SK-N-SH treated with all-trans-retinoic acid at 6 μM for 48 hours (cell line): ENCODE data around the gene ADGRE2.
"Not testable (repeated sequence)": the region's sequence is repeated elsewhere in the genome, so short reads cannot be mapped to it uniquely, and the experiment has no call there.

ENCODE experiments used
- ATAC-seq: fragments of 200-7000 bp; cut with Tn5 transposase; 3 replicates; pipeline ENCODE4 v1.9.1; 2020; ENCODE audit warnings: mild to moderate bottlenecking, moderate library complexity
- ARNTL ChIP-seq: fragments of 450-650 bp; formaldehyde crosslinking; IDR thresholded peaks from 2 replicates; pipeline ENCODE4 v1.5.0; 2020; ENCODE audit warnings: low read depth, mild to moderate bottlenecking, moderate library complexity, borderline replicate concordance
- BACH2 ChIP-seq: fragments of 250-450 bp; sonication (Bioruptor Pico); IDR thresholded peaks from 2 replicates; pipeline ENCODE4 v1.9.0; 2021; ENCODE audit warnings: mild to moderate bottlenecking, borderline replicate concordance
- CSDC2 ChIP-seq: fragments of 250-450 bp; sonication (Bioruptor Pico); IDR thresholded peaks from 2 replicates; pipeline ENCODE4 v1.5.0; 2020; ENCODE audit warnings: mild to moderate bottlenecking, moderate library complexity
- CSRNP3 ChIP-seq: fragments of 250-450 bp; sonication (Bioruptor Pico); IDR thresholded peaks from 2 replicates; pipeline ENCODE4 v1.5.1; 2021; ENCODE audit warnings: mild to moderate bottlenecking, moderate library complexity
- ESRRG ChIP-seq: fragments of 250-450 bp; sonication (Bioruptor Pico); IDR thresholded peaks from 2 replicates; pipeline ENCODE4 v1.6.1; 2021; ENCODE audit warnings: mild to moderate bottlenecking
- GLIS3 ChIP-seq: fragments of 250-450 bp; sonication (Bioruptor Pico); IDR thresholded peaks from 2 replicates; pipeline ENCODE4 v1.5.0; 2020; ENCODE audit warnings: mild to moderate bottlenecking, moderate library complexity
- OSR1 ChIP-seq: fragments of 250-450 bp; sonication (Bioruptor Pico); IDR thresholded peaks from 2 replicates; pipeline ENCODE4 v1.8.0; 2022; ENCODE audit warnings: moderate library complexity, mild to moderate bottlenecking, inconsistent platforms
- PATZ1 ChIP-seq: fragments of 250-450 bp; sonication (Bioruptor Pico); IDR thresholded peaks from 2 replicates; pipeline ENCODE4 v1.8.0; 2020; ENCODE audit warnings: mild to moderate bottlenecking, moderate library complexity, borderline replicate concordance
- PPARA ChIP-seq: fragments of 250-450 bp; sonication (Bioruptor Pico); IDR thresholded peaks from 2 replicates; pipeline ENCODE4 v1.5.0; 2020; ENCODE audit warnings: mild to moderate bottlenecking, borderline replicate concordance
- RARB ChIP-seq: fragments of 250-450 bp; sonication (Bioruptor Pico); IDR thresholded peaks from 2 replicates; pipeline ENCODE4 v1.8.0; 2021; ENCODE audit warnings: mild to moderate bottlenecking, moderate library complexity
- SNAI2 ChIP-seq: fragments of 250-450 bp; sonication (Bioruptor Pico); IDR thresholded peaks from 2 replicates; pipeline ENCODE4 v1.5.0; 2020; ENCODE audit warnings: mild to moderate bottlenecking, moderate library complexity
- TCF4 ChIP-seq: fragments of 250-450 bp; sonication (Bioruptor Pico); IDR thresholded peaks from 2 replicates; pipeline ENCODE4 v1.8.0; 2021; ENCODE audit warnings: mild to moderate bottlenecking, moderate library complexity, borderline replicate concordance
- TOX ChIP-seq: fragments of 250-450 bp; sonication (Bioruptor Pico); IDR thresholded peaks from 2 replicates; pipeline ENCODE4 v1.8.0; 2021; ENCODE audit warnings: mild to moderate bottlenecking, moderate library complexity, borderline replicate concordance
- ZC3H10 ChIP-seq: fragments of 250-450 bp; sonication (Bioruptor Pico); IDR thresholded peaks from 2 replicates; pipeline ENCODE4 v1.5.1; 2021; ENCODE audit warnings: mild to moderate bottlenecking, moderate library complexity
- ZFP3 ChIP-seq: fragments of 250-450 bp; sonication (Bioruptor Pico); IDR thresholded peaks from 2 replicates; pipeline ENCODE4 v1.5.0; 2020; ENCODE audit warnings: mild to moderate bottlenecking, moderate library complexity
- ZNF70 ChIP-seq: fragments of 450-650 bp; formaldehyde crosslinking; IDR thresholded peaks from 2 replicates; pipeline ENCODE4 v1.5.0; 2020; ENCODE audit warnings: mild to moderate bottlenecking, moderate library complexity
- ZNF8 ChIP-seq: fragments of 450-650 bp; formaldehyde crosslinking; IDR thresholded peaks from 2 replicates; pipeline ENCODE4 v1.5.0; 2020; ENCODE audit warnings: mild to moderate bottlenecking, moderate library complexity
- TF ChIP-seq, protein P1 (sequence below): fragments of 250-450 bp; sonication (Bioruptor Pico); IDR thresholded peaks from 2 replicates; pipeline ENCODE4 v1.8.0; 2021; ENCODE audit warnings: low read depth, mild to moderate bottlenecking, moderate library complexity, borderline replicate concordance

Gene ADGRE2

GRCh38 chr19:14783410-14783998, 5.1 kb upstream of the ADGRE2 start:
- ATAC-seq = not testable (repeated sequence)

DNA sequence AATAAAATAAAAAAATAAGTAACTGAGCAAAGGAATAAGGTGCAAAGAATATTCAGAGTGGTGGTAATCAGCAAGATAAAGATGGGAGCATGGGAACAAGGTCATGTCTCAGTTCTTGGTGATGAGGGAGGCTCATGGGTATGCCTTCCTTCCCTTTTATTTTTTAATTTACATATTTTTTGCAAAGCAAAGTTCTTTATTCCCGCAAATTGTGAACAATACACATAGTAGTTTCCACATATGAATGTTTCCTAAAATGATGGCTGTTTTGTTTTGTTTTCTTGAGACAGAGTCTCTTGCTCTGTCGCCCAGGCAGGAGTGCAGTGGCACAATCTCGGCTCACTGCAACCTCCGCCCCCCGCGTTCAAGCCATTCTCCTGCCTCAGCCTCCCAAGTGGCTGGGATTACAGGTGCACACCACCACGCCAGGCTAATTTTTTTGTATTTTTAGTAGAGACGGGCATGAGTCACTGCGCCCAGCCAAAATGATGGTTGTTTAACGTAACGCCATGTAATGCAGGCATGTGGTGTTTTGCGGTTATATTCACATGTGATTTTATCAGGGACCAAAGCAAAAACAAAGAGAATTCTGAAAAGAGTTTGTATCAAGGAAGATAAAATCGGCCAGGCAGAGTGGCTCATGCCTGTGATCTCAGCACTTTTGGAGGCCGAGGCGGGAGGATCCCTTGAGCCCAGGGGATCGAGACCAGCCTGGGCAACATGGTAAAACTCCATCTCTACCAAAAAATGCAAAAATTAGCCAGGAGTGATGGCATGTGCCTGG, 4.5 kb upstream of the ADGRE2 start:
- ATAC-seq = no peak
- no peak for TF ChIP-seq ZNF70 (CRISPR knock-in tag)
- TF ChIP-seq BACH2 (CRISPR knock-in tag) = no peak
- TF ChIP-seq TCF4 = no peak
- no peak for TF ChIP-seq ZNF8
- TF ChIP-seq PPARA (CRISPR knock-in tag) = no peak

DNA sequence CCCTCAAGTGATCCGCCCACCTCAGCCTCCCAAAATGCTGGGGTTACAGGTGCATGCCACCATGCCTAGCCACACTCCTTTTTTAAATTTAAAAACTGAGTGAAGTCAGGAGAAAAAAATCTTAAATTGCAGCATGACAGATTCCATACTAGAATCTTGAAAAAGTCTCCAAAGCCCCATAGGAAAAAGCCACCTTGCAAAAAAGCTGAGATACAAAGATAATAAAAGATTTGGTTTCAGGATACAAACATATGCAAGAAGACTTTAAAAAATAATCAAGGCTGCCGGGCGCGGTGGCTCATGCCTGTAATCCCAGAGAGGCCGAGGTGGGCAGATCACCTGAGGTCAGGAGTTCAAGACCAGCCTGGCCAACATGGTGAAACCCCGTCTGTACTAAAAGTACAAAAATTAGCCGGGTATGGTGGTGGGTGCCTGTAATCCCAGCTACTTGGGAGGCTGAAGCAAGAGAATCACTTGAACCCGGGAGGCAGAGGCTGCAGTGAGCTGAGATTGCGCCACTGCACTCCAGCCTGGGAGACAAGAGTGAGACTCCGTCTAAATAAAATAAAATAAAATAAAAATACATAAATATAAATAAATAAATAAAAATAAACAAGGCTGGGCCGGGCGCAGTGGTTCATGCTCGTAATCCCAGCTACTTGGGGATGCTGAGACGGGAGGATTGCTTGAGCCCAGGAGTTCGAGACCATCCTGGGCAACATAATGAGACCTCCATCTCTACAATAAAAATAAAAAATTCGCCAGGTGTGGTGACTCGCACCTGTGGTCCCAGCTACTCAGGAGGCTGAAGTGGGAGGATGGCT, 3.6 kb upstream of the ADGRE2 start:
- not testable (repeated sequence) for ATAC-seq

GRCh38 chr19:14780622-14781225, 2.4 kb upstream of the ADGRE2 start:
- not testable (repeated sequence) for ATAC-seq

DNA sequence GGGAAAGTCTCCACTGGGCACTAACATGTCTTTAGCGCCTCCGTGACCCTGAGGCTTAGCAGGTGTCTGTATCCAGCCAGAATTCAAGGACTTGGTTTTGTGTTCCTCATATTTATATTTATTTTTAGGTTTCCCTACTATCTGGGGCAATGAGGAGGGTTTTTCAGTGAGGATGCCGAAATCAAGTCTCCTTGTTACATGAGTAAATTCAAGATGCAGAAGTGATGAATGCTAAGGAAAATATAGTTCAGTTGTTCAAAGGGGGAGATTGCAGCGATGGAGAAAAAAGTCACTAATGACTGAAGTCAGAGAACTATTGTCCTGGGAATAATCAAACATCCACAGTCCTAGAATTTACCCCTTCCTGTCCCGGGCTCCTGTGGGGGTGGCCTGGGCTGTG, 791 bp upstream of the ADGRE2 start:
- no peak for TF ChIP-seq CSDC2 (CRISPR knock-in tag)
- TF ChIP-seq CSRNP3 (CRISPR knock-in tag) = no peak
- TF ChIP-seq, protein P1, sequence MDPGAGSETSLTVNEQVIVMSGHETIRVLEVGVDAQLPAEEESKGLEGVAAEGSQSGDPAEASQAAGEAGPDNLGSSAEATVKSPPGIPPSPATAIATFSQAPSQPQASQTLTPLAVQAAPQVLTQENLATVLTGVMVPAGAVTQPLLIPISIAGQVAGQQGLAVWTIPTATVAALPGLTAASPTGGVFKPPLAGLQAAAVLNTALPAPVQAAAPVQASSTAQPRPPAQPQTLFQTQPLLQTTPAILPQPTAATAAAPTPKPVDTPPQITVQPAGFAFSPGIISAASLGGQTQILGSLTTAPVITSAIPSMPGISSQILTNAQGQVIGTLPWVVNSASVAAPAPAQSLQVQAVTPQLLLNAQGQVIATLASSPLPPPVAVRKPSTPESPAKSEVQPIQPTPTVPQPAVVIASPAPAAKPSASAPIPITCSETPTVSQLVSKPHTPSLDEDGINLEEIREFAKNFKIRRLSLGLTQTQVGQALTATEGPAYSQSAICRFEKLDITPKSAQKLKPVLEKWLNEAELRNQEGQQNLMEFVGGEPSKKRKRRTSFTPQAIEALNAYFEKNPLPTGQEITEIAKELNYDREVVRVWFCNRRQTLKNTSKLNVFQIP (CRISPR knock-in tag) = no peak
- TF ChIP-seq TOX (CRISPR knock-in tag) = no peak
- no peak for TF ChIP-seq ESRRG (CRISPR knock-in tag)
- TF ChIP-seq GLIS3 = no peak
- TF ChIP-seq PATZ1 = no peak
- TF ChIP-seq RARB (CRISPR knock-in tag) = no peak
- no peak for TF ChIP-seq ZFP3 (CRISPR knock-in tag)
- TF ChIP-seq ZC3H10 (CRISPR knock-in tag) = no peak
- TF ChIP-seq OSR1 (CRISPR knock-in tag) = no peak
- no peak for TF ChIP-seq ARNTL (CRISPR knock-in tag)
- no peak for TF ChIP-seq SNAI2 (CRISPR knock-in tag)
- ATAC-seq = no peak

- not testable (repeated sequence) for ATAC-seq
These were observed 715 bp downstream of the ADGRE2 start for GRCh38 chr19:14777645-14778044.
